Spleen (tissue), 7 donors: ENCODE measurements around the gene CST1.

Experiments used
- CTCF ChIP-seq, 11 experiments: fragments of 200-600 bp in 7 of 11; fragments of 450-650 bp in 4 of 11; sonication (generic) in 4 of 11; IDR thresholded peaks in 8 of 11; conservative IDR thresholded peaks in 3 of 11; 1 replicate in 7 of 11; 2 replicates in 4 of 11; pipeline versions ENCODE4 v1.4.0 to v1.8.0; 2016 to 2021; ENCODE audit warnings: antibody characterized with exemption in 11 of 11, inconsistent platforms in 4 of 11, mild to moderate bottlenecking in 1 of 11
- POLR2A ChIP-seq, 3 donors: fragments of 450-650 bp; IDR thresholded peaks; one replicate each; pipeline ENCODE4 v1.5.1; 2017; ENCODE audit warnings: antibody characterized with exemption in 3 of 3, mild to moderate bottlenecking in 1 of 3
- POLR2AphosphoS5 ChIP-seq, 3 donors: sonication (generic); formaldehyde crosslinking; IDR thresholded peaks; one replicate each; pipeline ENCODE4 v1.5.1; 2017; ENCODE audit warnings: antibody characterized with exemption in 3 of 3
- donor health status: DM: no; HTN: no; CAD: no; lungs with moderate emphysema.
- donor health status: DM: no; HTN: no; CAD: no.
- donor health status: DM: no; HTN: no; CAD: no.

- TF ChIP-seq POLR2AphosphoS5 (IDR thresholded peaks at IDR 0.05) = no peak
- TF ChIP-seq CTCF (IDR thresholded peaks at IDR 0.05 in 8 of 11, conservative IDR thresholded peaks at IDR 0.05 in 3 of 11) = no peak
- TF ChIP-seq POLR2A (IDR thresholded peaks at IDR 0.05) = no peak
These were observed 25.6 kb downstream of the CST1 start for GRCh38 chr20:23725102-23725501.
